H1 (cell line): ENCODE results near the gene RRAS.

ENCODE experiments used
- EZH2 ChIP-seq: fragments of 200-600 bp; sonication (generic); IDR thresholded peaks from 2 replicates; pipeline ENCODE4 v1.7.1; 2012; ENCODE audit warnings: low read depth, mild to moderate bottlenecking, moderate library complexity, low read length, inconsistent platforms; ENCODE audit not compliant: severe bottlenecking
- GABPA ChIP-seq: IDR thresholded peaks from 2 replicates; pipeline ENCODE4 v1.6.1; 2011; ENCODE audit warnings: mild to moderate bottlenecking, low read length, moderate library complexity, borderline replicate concordance; ENCODE audit not compliant: insufficient read depth
- TCF12 ChIP-seq: IDR thresholded peaks from 2 replicates; pipeline ENCODE4 v1.6.1; 2011; ENCODE audit warnings: low read depth, mild to moderate bottlenecking, low read length
- TEAD4 ChIP-seq: IDR thresholded peaks from 2 replicates; pipeline ENCODE4 v1.6.1; 2012; ENCODE audit warnings: low read depth, low read length, inconsistent platforms, mixed read lengths
- ZNF274 ChIP-seq: IDR thresholded peaks from 2 replicates; pipeline ENCODE4 v1.7.0; 2012; ENCODE audit warnings: low read length, borderline replicate concordance; ENCODE audit errors: extremely low read depth
- TF ChIP-seq, protein P1 (sequence below), 3 experiments: IDR thresholded peaks; 1 replicate in 2 of 3; 2 replicates in 1 of 3; pipeline versions ENCODE4 v1.5.1 to v1.6.1; 2011; ENCODE audit warnings: low read length in 3 of 3, mild to moderate bottlenecking in 3 of 3, inconsistent platforms in 2 of 3, low read depth in 1 of 3, moderate library complexity in 1 of 3; ENCODE audit not compliant: insufficient read depth in 1 of 3; ENCODE audit errors: control extremely low read depth in 1 of 3

DNA sequence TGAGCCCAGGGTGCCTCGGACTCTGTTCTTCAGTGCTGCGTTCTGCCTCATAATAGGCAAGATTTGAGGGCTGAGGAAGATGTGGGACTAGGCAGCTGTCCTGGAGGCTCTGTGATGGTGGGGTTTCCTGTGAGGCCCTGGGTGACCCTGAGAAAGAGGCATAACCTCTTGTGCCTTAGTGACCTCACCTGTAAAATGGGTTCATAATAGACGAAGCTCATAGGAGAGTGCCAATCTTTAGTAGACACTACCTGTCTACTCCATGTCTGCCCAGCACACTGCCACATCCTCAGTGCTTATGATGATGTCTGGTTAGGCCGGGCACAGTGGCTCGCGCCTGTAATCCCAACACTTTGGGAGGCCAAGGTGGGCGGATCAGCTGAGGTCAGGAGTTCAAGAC is 23.4 kb downstream of the RRAS start:
- no peak for TF ChIP-seq ZNF274
- TF ChIP-seq TEAD4, result no peak
- TF ChIP-seq GABPA, result no peak
- TF ChIP-seq, protein P1, sequence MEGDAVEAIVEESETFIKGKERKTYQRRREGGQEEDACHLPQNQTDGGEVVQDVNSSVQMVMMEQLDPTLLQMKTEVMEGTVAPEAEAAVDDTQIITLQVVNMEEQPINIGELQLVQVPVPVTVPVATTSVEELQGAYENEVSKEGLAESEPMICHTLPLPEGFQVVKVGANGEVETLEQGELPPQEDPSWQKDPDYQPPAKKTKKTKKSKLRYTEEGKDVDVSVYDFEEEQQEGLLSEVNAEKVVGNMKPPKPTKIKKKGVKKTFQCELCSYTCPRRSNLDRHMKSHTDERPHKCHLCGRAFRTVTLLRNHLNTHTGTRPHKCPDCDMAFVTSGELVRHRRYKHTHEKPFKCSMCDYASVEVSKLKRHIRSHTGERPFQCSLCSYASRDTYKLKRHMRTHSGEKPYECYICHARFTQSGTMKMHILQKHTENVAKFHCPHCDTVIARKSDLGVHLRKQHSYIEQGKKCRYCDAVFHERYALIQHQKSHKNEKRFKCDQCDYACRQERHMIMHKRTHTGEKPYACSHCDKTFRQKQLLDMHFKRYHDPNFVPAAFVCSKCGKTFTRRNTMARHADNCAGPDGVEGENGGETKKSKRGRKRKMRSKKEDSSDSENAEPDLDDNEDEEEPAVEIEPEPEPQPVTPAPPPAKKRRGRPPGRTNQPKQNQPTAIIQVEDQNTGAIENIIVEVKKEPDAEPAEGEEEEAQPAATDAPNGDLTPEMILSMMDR (IDR thresholded peaks at IDR 0.05; ENCODE audit: control extremely low read depth in 1 of 3, insufficient read depth in 1 of 3, low read depth in 1 of 3, low read length in 3 of 3), result no peak
- no peak for TF ChIP-seq EZH2
- no peak for TF ChIP-seq TCF12
